H9 (cell line): ENCODE results near the gene RBFOX1. TPM values are rescaled to one million over a fixed set of nuclear protein-coding genes. Genes with fewer than 3 reads are reported as not detected.

Source experiments
- DNase-seq: peaks from one replicate; pipeline ENCODE4 v3.0.0-alpha.2; 2017
- H2AFZ ChIP-seq: one replicate; pipeline ENCODE4 v1.6.1; 2013; ENCODE audit warnings: mild to moderate bottlenecking, low read length, control low read depth, moderate library complexity
- H2AK5ac ChIP-seq: 2 replicates; pipeline ENCODE4 v1.6.1; 2013; ENCODE audit warnings: low read length, control low read depth, mixed read lengths; ENCODE audit not compliant: insufficient read length
- H2BK120ac ChIP-seq: one replicate; pipeline ENCODE4 v1.6.1; 2013; ENCODE audit warnings: low read depth, mild to moderate bottlenecking, low read length, control low read depth, inconsistent platforms; ENCODE audit not compliant: poor library complexity, severe bottlenecking
- H2BK12ac ChIP-seq: 2 replicates; pipeline ENCODE4 v1.6.1; 2013; ENCODE audit warnings: low read length, control low read depth, mixed read lengths, low read depth; ENCODE audit not compliant: insufficient read length
- H2BK15ac ChIP-seq: 2 replicates; pipeline ENCODE4 v1.6.1; 2013; ENCODE audit warnings: low read depth, low read length, control low read depth
- H2BK20ac ChIP-seq: one replicate; pipeline ENCODE4 v1.6.1; 2013; ENCODE audit warnings: low read depth, mild to moderate bottlenecking, low read length, control low read depth, inconsistent platforms; ENCODE audit not compliant: poor library complexity, severe bottlenecking
- H2BK5ac ChIP-seq: 2 replicates; pipeline ENCODE4 v1.6.1; 2013; ENCODE audit warnings: low read length, control low read depth, mixed read lengths; ENCODE audit not compliant: insufficient read length
- H3K14ac ChIP-seq: 2 replicates; pipeline ENCODE4 v1.6.1; 2013; ENCODE audit warnings: low read length, control low read depth; ENCODE audit not compliant: insufficient read depth
- H3K18ac ChIP-seq: 2 replicates; pipeline ENCODE4 v1.6.1; 2013; ENCODE audit warnings: low read depth, mild to moderate bottlenecking, mixed read lengths, low read length, control low read depth; ENCODE audit not compliant: insufficient read length
- H3K23ac ChIP-seq: 2 replicates; pipeline ENCODE4 v1.6.1; 2013; ENCODE audit warnings: low read length, control low read depth, mixed read lengths, low read depth; ENCODE audit not compliant: insufficient read length
- H3K23me2 ChIP-seq: 2 replicates; pipeline ENCODE4 v1.6.1; 2013; ENCODE audit warnings: low read depth, mild to moderate bottlenecking, mixed read lengths, low read length, control low read depth; ENCODE audit not compliant: insufficient read length, poor library complexity, severe bottlenecking
- H3K27ac ChIP-seq: 2 replicates; pipeline ENCODE4 v1.5.1; 2013; ENCODE audit warnings: low read length, control low read depth, mixed read lengths, low read depth; ENCODE audit not compliant: insufficient read length
- H3K27me3 ChIP-seq: 2 replicates; pipeline ENCODE4 v1.6.1; 2013; ENCODE audit warnings: low read length, control low read depth, inconsistent platforms; ENCODE audit not compliant: insufficient read depth
- H3K4ac ChIP-seq: 2 replicates; pipeline ENCODE4 v1.6.1; 2013; ENCODE audit warnings: low read depth, mild to moderate bottlenecking, control low read depth, inconsistent platforms, low read length, moderate library complexity
- H3K4me1 ChIP-seq: 2 replicates; pipeline ENCODE4 v1.6.1; 2013; ENCODE audit warnings: low read length, control low read depth, inconsistent platforms; ENCODE audit not compliant: insufficient read depth
- H3K4me2 ChIP-seq: 2 replicates; pipeline ENCODE4 v1.6.1; 2013; ENCODE audit warnings: low read length, control low read depth, mixed read lengths; ENCODE audit not compliant: insufficient read length, insufficient read depth
- H3K56ac ChIP-seq: 2 replicates; pipeline ENCODE4 v1.6.1; 2013; ENCODE audit warnings: low read depth, mild to moderate bottlenecking, mixed read lengths, low read length, control low read depth; ENCODE audit not compliant: insufficient read length
- H3K79me1 ChIP-seq: 2 replicates; pipeline ENCODE4 v1.6.1; 2013; ENCODE audit warnings: low read depth, mild to moderate bottlenecking, moderate library complexity, low read length, control low read depth, inconsistent platforms; ENCODE audit not compliant: insufficient read depth, poor library complexity, severe bottlenecking
- H3K79me2 ChIP-seq: 2 replicates; pipeline ENCODE4 v1.6.1; 2013; ENCODE audit warnings: low read length, control low read depth, inconsistent platforms; ENCODE audit not compliant: insufficient read depth
- H3K9ac ChIP-seq: 2 replicates; pipeline ENCODE4 v1.6.1; 2013; ENCODE audit warnings: low read length, control low read depth, mixed read lengths; ENCODE audit not compliant: insufficient read length; ENCODE audit errors: extremely low read depth
- H3K9me3 ChIP-seq: one replicate; pipeline ENCODE4 v1.6.1; 2013; ENCODE audit warnings: low read depth, low read length, inconsistent platforms; ENCODE audit not compliant: control insufficient read depth
- H3T11ph ChIP-seq: one replicate; pipeline ENCODE4 v1.6.1; 2013; ENCODE audit warnings: mild to moderate bottlenecking, low read length, control low read depth, inconsistent platforms
- H4K20me1 ChIP-seq: one replicate; pipeline ENCODE4 v1.6.1; 2013; ENCODE audit not compliant: control insufficient read depth, insufficient read length, insufficient read depth
- H4K5ac ChIP-seq: 2 replicates; pipeline ENCODE4 v1.6.1; 2013; ENCODE audit warnings: low read depth, mild to moderate bottlenecking, mixed read lengths, low read length, control low read depth; ENCODE audit not compliant: insufficient read length
- H4K8ac ChIP-seq: replicated peaks from 2 replicates; pipeline ENCODE4 v1.6.1; 2013; ENCODE audit warnings: low read length, control low read depth, mixed read lengths, low read depth; ENCODE audit not compliant: insufficient read length
- H4K91ac ChIP-seq: 2 replicates; pipeline ENCODE4 v1.6.1; 2013; ENCODE audit warnings: low read depth, mild to moderate bottlenecking, moderate library complexity, mixed read lengths, low read length, control low read depth; ENCODE audit not compliant: insufficient read length
- H3K27ac Mint-ChIP-seq, 3 experiments: 2 replicates in 2 of 3; 3 replicates in 1 of 3; pipeline ENCODE4 v1.8.0; 2020 to 2021; ENCODE audit warnings: mixed read lengths in 3 of 3, mild to moderate bottlenecking in 1 of 3, moderate library complexity in 1 of 3
- H3K27me3 Mint-ChIP-seq: 2 replicates; pipeline ENCODE4 v1.8.0; 2021; ENCODE audit warnings: low read depth, mild to moderate bottlenecking, moderate library complexity, mixed read lengths
- H3K36me3 Mint-ChIP-seq, 3 experiments: 2 replicates in 2 of 3; 3 replicates in 1 of 3; pipeline ENCODE4 v1.8.0; 2020 to 2021; ENCODE audit warnings: low read depth in 3 of 3, mixed read lengths in 3 of 3; ENCODE audit not compliant: insufficient read depth in 1 of 3
- H3K4me1 Mint-ChIP-seq, 2 experiments: 2 replicates each; pipeline ENCODE4 v1.8.0; 2020; ENCODE audit warnings: mixed read lengths in 2 of 2
- H3K4me3 Mint-ChIP-seq, 2 experiments: 2 replicates in 1 of 2; 3 replicates in 1 of 2; pipeline ENCODE4 v1.8.0; 2020 to 2021; ENCODE audit warnings: mild to moderate bottlenecking in 2 of 2, mixed read lengths in 2 of 2, moderate library complexity in 1 of 2
- H3K9me3 Mint-ChIP-seq, 2 experiments: 2 replicates in 1 of 2; 3 replicates in 1 of 2; pipeline ENCODE4 v1.8.0; 2020; ENCODE audit warnings: mild to moderate bottlenecking in 2 of 2, mixed read lengths in 2 of 2, moderate library complexity in 1 of 2
- WGBS: extraction: QIAGEN DNeasy Blood & Tissue Kit; methylation state at CpG from one replicate; pipeline ENCODE4 v1.1.7; 2013; ENCODE audit warnings: missing lambda C conversion rate, low lambda C conversion rate, mixed read lengths; ENCODE audit not compliant: insufficient read length; ENCODE audit errors: extremely low coverage; 5-methylcytosine and 5-hydroxymethylcytosine counted together
- total RNA-seq: library from RNA; stranded (reverse); gene quantifications from 2 replicates; pipeline ENCODE4 v1.2.1, GENCODE V29; 2021
- TF ChIP-seq, protein P1 (sequence below): fragments of 200-600 bp; sonication (generic); conservative IDR thresholded peaks from 3 replicates; pipeline ENCODE4 v1.8.0; 2021; ENCODE audit warnings: antibody characterized with exemption, mild to moderate bottlenecking

Gene RBFOX1
- total RNA-seq, 1 experiment from 2014 or later: 2.0 TPM

DNA sequence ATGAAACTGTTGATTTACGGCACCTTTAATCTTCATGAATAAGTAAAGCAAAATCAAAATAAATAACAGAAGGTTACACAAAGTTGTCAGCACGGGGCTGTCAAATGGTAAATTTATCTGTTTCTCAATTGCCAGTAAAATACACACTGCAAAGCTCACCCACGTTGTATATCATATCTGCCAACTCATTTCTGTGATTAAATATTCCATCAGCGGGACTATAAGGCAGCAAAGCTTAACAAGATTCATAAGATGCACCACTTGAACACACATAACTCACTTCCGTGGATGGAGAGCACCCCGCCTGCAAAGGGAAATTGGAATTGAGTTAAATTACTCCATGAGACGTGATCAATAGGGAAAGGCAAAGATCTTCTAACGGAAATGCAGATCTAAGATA is 280.0 kb downstream of the RBFOX1 start:
- Mint-ChIP-seq H3K36me3 (peaks cover 8 to 9% (median 9%) of the 10 kb centered on the region in 3 experiments; a peak in 3 of 7 replicates), H3K4me1 (no peaks in the 10 kb centered on the region), H3K27ac (no peak overlapping the region), H3K9me3 (peaks cover 9 to 11% of the 10 kb centered on the region in 2 experiments; a peak in 4 of 5 replicates), H3K4me3 (no peak overlapping the region), H3K27me3 (no peaks in the 10 kb centered on the region)
- WGBS: no CpG with 5 or more reads among the region's 8 CpGs
- H3K14ac ChIP-seq: no peak overlapping the region
- H2BK20ac ChIP-seq: no peak overlapping the region
- no peaks in the 10 kb centered on the region for H3K27me3 ChIP-seq
- H3T11ph ChIP-seq: no peak overlapping the region
- no peaks in the 10 kb centered on the region for H4K20me1 ChIP-seq
- no peak overlapping the region for H2BK5ac ChIP-seq
- H3K27ac ChIP-seq: no peak overlapping the region
- no peak overlapping the region for H3K4me2 ChIP-seq
- no peak overlapping the region for H2AK5ac ChIP-seq
- peaks cover 6% of the 10 kb centered on the region for H3K9me3 ChIP-seq
- no peaks in the 10 kb centered on the region for H3K79me1 ChIP-seq
- H2AFZ ChIP-seq: no peak overlapping the region
- TF ChIP-seq, protein P1, sequence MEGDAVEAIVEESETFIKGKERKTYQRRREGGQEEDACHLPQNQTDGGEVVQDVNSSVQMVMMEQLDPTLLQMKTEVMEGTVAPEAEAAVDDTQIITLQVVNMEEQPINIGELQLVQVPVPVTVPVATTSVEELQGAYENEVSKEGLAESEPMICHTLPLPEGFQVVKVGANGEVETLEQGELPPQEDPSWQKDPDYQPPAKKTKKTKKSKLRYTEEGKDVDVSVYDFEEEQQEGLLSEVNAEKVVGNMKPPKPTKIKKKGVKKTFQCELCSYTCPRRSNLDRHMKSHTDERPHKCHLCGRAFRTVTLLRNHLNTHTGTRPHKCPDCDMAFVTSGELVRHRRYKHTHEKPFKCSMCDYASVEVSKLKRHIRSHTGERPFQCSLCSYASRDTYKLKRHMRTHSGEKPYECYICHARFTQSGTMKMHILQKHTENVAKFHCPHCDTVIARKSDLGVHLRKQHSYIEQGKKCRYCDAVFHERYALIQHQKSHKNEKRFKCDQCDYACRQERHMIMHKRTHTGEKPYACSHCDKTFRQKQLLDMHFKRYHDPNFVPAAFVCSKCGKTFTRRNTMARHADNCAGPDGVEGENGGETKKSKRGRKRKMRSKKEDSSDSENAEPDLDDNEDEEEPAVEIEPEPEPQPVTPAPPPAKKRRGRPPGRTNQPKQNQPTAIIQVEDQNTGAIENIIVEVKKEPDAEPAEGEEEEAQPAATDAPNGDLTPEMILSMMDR: no peak
- H3K4ac ChIP-seq: no peak overlapping the region
- H3K23me2 ChIP-seq: no peaks in the 10 kb centered on the region
- H2BK12ac ChIP-seq: no peak overlapping the region
- H3K4me1 ChIP-seq: no peaks in the 10 kb centered on the region
- no peaks in the 10 kb centered on the region for H3K79me2 ChIP-seq
- no peak overlapping the region for H3K9ac ChIP-seq
- no peak overlapping the region for H4K91ac ChIP-seq
- H4K5ac ChIP-seq: no peak overlapping the region
- no peak overlapping the region for H3K18ac ChIP-seq
- H4K8ac ChIP-seq: no peak overlapping the region
- no peak overlapping the region for H3K23ac ChIP-seq
- no peak overlapping the region for H2BK120ac ChIP-seq
- H2BK15ac ChIP-seq: no peak overlapping the region
- no peak for DNase-seq
- no peak overlapping the region for H3K56ac ChIP-seq
